Colonic mucosa (tissue), 4 donors: ENCODE data around the gene PRKCB. TPM values are rescaled to one million over a fixed set of nuclear protein-coding genes. Genes with fewer than 3 reads are reported as not detected.

ENCODE experiments used
- DNase-seq: peaks from one replicate; pipeline ENCODE4 v3.0.0-alpha.2; 2020
- H3K27ac ChIP-seq: fragments of 200-600 bp; one replicate; pipeline ENCODE4 v1.8.0; 2021
- H3K27me3 ChIP-seq: fragments of 200-600 bp; one replicate; pipeline ENCODE4 v1.8.0; 2021
- H3K36me3 ChIP-seq: fragments of 200-600 bp; one replicate; pipeline ENCODE4 v1.8.0; 2021
- H3K4me1 ChIP-seq: fragments of 200-600 bp; one replicate; pipeline ENCODE4 v1.8.0; 2021; ENCODE audit warnings: mild to moderate bottlenecking
- H3K4me3 ChIP-seq: fragments of 200-600 bp; one replicate; pipeline ENCODE4 v1.8.0; 2021
- H3K9ac ChIP-seq, 2 donors: one replicate each; pipeline ENCODE4 v1.7.0; 2013; ENCODE audit warnings: control low read depth in 2 of 2, low read depth in 2 of 2, low read length in 2 of 2
- H3K9me3 ChIP-seq: fragments of 200-600 bp; one replicate; pipeline ENCODE4 v1.8.0; 2021
- CTCF ChIP-seq: fragments of 200-600 bp; IDR thresholded peaks from one replicate; pipeline ENCODE4 v1.8.0; 2022; ENCODE audit warnings: antibody characterized with exemption, mild to moderate bottlenecking
- intact Hi-C: fragments of 100-400 bp; cut with DNase I; formaldehyde crosslinking; loops from one replicate; pipeline ENCODE4 v1.14.1; 2022
- total RNA-seq, 2 donors: library from RNA; stranded (reverse); fragmentation: NEBNext Ultra II Directional in 1 of 2; extraction: Animal tissue kit (Norgen Biotek cat#: 25700) in 1 of 2; gene quantifications; one replicate each; pipeline ENCODE4 v1.2.1, GENCODE V29; 2021
- donor health status: healthy.
- donor health status: DM: no; HTN: no; CAD: no.
- donor health status: DM: no; HTN: no; CAD: no.

Gene PRKCB
- total RNA-seq, 2 donors from 2014 or later: 2.5 to 10.7 TPM

- Histone ChIP-seq H3K4me3 (no peak overlapping the region), H3K9ac (no peak overlapping the region), H3K4me1 (no peaks in the 10 kb centered on the region), H3K27me3 (no peaks in the 10 kb centered on the region), H3K9me3 (no peaks in the 10 kb centered on the region), H3K36me3 (no peaks in the 10 kb centered on the region), H3K27ac (no peak overlapping the region)
- no peak for DNase-seq
- intact Hi-C loops: no loop called here
- no peak for TF ChIP-seq CTCF
Observed at GRCh38 chr16:23874613-23875294, 39.0 kb downstream of the PRKCB start.

- H3K4me1 ChIP-seq: no peaks in the 10 kb centered on the region
- no peaks in the 10 kb centered on the region for H3K36me3 ChIP-seq
- H3K9me3 ChIP-seq: no peaks in the 10 kb centered on the region
- DNase-seq: no peak
- intact Hi-C loops: no loop called here
- no peak overlapping the region for H3K27ac ChIP-seq
- no peaks in the 10 kb centered on the region for H3K27me3 ChIP-seq
- H3K9ac ChIP-seq: no peak overlapping the region
- no peak overlapping the region for H3K4me3 ChIP-seq
- no peak for TF ChIP-seq CTCF
Observed at GRCh38 chr16:23876256-23876896, 40.6 kb downstream of the PRKCB start.

GRCh38 chr16:23877107-23878070 is 41.6 kb downstream of the PRKCB start:
- H3K27ac ChIP-seq: no peak overlapping the region
- no peaks in the 10 kb centered on the region for H3K36me3 ChIP-seq
- no peak for TF ChIP-seq CTCF
- no peak for DNase-seq
- H3K9me3 ChIP-seq: no peaks in the 10 kb centered on the region
- no peaks in the 10 kb centered on the region for H3K4me1 ChIP-seq
- H3K9ac ChIP-seq: no peak overlapping the region
- intact Hi-C loops: no loop called here
- no peaks in the 10 kb centered on the region for H3K27me3 ChIP-seq
- H3K4me3 ChIP-seq: no peak overlapping the region

- Histone ChIP-seq H3K9me3 (no peaks in the 10 kb centered on the region), H3K9ac (no peak overlapping the region), H3K4me1 (no peaks in the 10 kb centered on the region), H3K27ac (no peak overlapping the region), H3K27me3 (no peaks in the 10 kb centered on the region), H3K36me3 (no peaks in the 10 kb centered on the region), H3K4me3 (no peak overlapping the region)
- DNase-seq: no peak
- TF ChIP-seq CTCF: no peak
- intact Hi-C loops: no loop called here
Observed at GRCh38 chr16:23879735-23880373, 44.1 kb downstream of the PRKCB start.

- no peak overlapping the region for H3K9ac ChIP-seq
- intact Hi-C loops: no loop called here
- H3K9me3 ChIP-seq: no peaks in the 10 kb centered on the region
- H3K36me3 ChIP-seq: no peaks in the 10 kb centered on the region
- H3K4me3 ChIP-seq: no peak overlapping the region
- no peak overlapping the region for H3K27ac ChIP-seq
- TF ChIP-seq CTCF: no peak
- H3K4me1 ChIP-seq: no peaks in the 10 kb centered on the region
- DNase-seq: no peak
- no peaks in the 10 kb centered on the region for H3K27me3 ChIP-seq
Observed at GRCh38 chr16:23889189-23889588, 53.4 kb downstream of the PRKCB start.
